BE2C (cell line): Measurements from ENCODE around the gene SORBS1. TPM values are rescaled to one million over a fixed set of nuclear protein-coding genes. Genes with fewer than 3 reads are reported as not detected.

ENCODE experiments used
- DNase-seq: peaks from one replicate; pipeline ENCODE4 v3.0.0-alpha.2; 2020
- H3K27me3 ChIP-seq: fragments of 250-450 bp; sonication (Bioruptor Pico); 2 replicates; pipeline ENCODE4 v1.5.1; 2020; ENCODE audit warnings: mild to moderate bottlenecking
- H3K36me3 ChIP-seq: fragments of 250-450 bp; sonication (Bioruptor Pico); 2 replicates; pipeline ENCODE4 v1.5.1; 2020; ENCODE audit warnings: mild to moderate bottlenecking
- H3K4me1 ChIP-seq: fragments of 250-450 bp; sonication (Bioruptor Pico); 2 replicates; pipeline ENCODE4 v1.5.1; 2020
- H3K4me3 ChIP-seq: 2 replicates; pipeline ENCODE4 v1.5.1; 2011; ENCODE audit warnings: low read depth, low read length
- H3K9me3 ChIP-seq: fragments of 250-450 bp; sonication (Bioruptor Pico); 2 replicates; pipeline ENCODE4 v1.5.1; 2020
- polyA plus RNA-seq: library from polyadenylated mRNA; unstranded; fragments of >200 nt; gene quantifications from one replicate; pipeline ENCODE4 v1.2.1, GENCODE V29; 2012; ENCODE audit warnings: low read depth, missing spikeins; ENCODE audit not compliant: insufficient read length, insufficient read depth
- TF ChIP-seq, protein P1 (sequence below): IDR thresholded peaks from 2 replicates; pipeline ENCODE4 v1.5.1; 2012; ENCODE audit warnings: mild to moderate bottlenecking, low read depth, low read length

Gene SORBS1
- 0.36 TPM for polyA plus RNA-seq

DNA sequence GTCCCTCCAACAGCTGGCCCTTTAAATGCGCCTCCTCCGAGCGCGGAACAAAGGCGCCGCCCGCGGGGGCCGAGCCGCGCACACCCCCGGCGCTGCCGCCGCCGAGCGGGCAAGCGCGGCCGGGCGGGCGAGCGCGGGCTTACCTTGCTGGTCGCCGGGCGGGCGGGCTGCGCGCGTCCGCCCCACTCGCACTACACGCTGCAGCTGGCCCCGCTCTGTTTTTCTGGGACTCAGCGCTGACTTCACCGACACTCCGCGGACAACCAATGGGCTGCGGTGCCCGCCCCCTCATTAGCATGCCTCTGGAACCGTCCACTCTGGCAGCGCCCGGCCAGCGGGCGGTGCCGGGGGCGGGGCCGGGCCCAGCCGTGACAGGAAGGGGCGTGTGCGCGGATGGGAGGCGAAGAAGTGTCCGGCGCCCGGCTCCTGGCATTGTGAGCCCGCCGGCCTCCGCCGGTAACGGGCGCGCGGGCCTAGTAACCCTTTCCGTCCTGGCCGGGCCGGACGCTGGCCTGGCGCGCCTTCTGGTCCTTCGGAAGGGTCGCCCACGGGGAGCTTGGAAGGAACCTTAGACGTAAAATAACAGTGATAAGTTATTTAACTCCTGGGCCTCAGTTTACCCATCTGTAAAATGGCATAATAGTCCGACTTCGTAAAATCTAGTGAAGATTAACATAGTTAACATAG lies at the start of gene SORBS1:
SORBS1 (minus strand) TSS at position 195 of the 687 bp plus-strand sequence. CDS start 120,236 bp downstream, outside the sequence.
- H3K36me3 ChIP-seq = no peaks in the 10 kb centered on the region
- DNase-seq = peak; percentile 96
- H3K9me3 ChIP-seq = no peaks in the 10 kb centered on the region
- H3K27me3 ChIP-seq = peaks cover 28% of the 10 kb centered on the region
- no peaks in the 10 kb centered on the region; the same call in 1 of the 2 replicates for H3K4me1 ChIP-seq
- peak within 1 kb of the TSS; percentile 62 for H3K4me3 ChIP-seq
- TF ChIP-seq, protein P1, sequence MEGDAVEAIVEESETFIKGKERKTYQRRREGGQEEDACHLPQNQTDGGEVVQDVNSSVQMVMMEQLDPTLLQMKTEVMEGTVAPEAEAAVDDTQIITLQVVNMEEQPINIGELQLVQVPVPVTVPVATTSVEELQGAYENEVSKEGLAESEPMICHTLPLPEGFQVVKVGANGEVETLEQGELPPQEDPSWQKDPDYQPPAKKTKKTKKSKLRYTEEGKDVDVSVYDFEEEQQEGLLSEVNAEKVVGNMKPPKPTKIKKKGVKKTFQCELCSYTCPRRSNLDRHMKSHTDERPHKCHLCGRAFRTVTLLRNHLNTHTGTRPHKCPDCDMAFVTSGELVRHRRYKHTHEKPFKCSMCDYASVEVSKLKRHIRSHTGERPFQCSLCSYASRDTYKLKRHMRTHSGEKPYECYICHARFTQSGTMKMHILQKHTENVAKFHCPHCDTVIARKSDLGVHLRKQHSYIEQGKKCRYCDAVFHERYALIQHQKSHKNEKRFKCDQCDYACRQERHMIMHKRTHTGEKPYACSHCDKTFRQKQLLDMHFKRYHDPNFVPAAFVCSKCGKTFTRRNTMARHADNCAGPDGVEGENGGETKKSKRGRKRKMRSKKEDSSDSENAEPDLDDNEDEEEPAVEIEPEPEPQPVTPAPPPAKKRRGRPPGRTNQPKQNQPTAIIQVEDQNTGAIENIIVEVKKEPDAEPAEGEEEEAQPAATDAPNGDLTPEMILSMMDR = no peak

DNA sequence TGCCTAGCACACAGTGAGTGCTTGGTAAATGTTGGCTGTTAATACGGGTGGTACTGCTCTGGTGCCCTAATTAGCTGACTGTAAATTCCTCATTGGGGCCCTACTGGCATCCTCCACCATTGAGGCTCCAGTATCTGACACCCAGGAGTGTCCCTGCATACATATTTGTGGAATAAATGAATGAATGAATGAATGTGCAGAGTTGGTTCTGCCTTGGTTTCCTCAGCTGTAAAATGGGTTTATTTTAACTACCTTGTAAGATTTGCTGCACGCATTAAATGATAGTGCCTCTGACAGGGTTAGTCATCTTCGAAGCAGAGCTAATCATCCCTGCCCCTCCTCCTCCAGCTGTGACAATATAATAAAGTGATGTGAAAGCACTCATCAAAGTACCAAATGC lies 49.6 kb upstream of the SORBS1 start:
- TF ChIP-seq, protein P1 = no peak
- no peak for DNase-seq
- Histone ChIP-seq H3K27me3 (no peaks in the 10 kb centered on the region), H3K4me3 (no peak overlapping the region), H3K9me3 (no peaks in the 10 kb centered on the region), H3K4me1 (no peaks in the 10 kb centered on the region), H3K36me3 (peaks cover 64% of the 10 kb centered on the region)

DNA sequence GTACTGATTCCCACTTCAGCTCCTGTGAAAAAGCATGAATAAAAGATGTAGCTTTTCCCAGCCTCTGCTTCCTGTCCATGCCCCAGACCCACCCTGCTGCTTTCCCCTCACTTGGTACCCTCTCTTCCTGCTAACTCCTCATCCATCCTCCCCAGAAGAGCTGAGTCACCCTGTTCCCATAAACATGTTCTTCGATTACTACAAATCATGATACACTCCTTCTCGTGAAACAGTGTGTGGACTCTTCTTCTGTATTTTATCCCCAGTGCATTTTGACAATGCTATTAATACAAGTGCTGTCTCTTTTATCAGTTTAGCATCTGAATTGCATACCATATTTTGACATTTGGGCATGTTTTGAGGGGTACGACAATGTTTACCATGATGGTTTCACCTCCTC lies 45.8 kb upstream of the SORBS1 start:
- Histone ChIP-seq H3K4me1 (no peaks in the 10 kb centered on the region), H3K4me3 (no peak overlapping the region), H3K27me3 (no peaks in the 10 kb centered on the region), H3K36me3 (peaks cover 34% of the 10 kb centered on the region), H3K9me3 (no peaks in the 10 kb centered on the region)
- DNase-seq = no peak
- TF ChIP-seq, protein P1 = no peak

DNA sequence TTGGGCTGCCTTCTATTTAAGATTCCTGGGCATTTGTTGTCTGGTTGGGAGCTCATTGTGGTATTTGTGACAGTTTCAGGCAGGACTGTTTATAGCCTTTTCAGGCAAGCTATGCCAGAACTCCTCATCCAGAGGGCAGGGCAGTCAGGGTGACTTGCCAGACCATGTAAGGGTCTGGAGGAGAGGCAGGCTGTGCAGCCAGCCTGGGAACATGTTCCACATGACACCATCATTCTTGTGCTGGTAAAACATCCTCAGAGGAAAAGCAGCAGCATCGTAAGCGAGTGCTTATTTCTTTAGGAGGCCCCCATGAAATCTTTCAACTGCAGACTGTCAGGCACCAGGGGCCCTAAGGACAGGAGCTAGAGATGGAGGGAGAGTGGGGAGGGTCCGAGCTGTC lies 44.0 kb upstream of the SORBS1 start:
- no peak overlapping the region for H3K4me3 ChIP-seq
- DNase-seq = no peak
- H3K36me3 ChIP-seq = peaks cover 19% of the 10 kb centered on the region
- no peaks in the 10 kb centered on the region for H3K27me3 ChIP-seq
- no peaks in the 10 kb centered on the region for H3K4me1 ChIP-seq
- TF ChIP-seq, protein P1 = no peak
- no peaks in the 10 kb centered on the region for H3K9me3 ChIP-seq

DNA sequence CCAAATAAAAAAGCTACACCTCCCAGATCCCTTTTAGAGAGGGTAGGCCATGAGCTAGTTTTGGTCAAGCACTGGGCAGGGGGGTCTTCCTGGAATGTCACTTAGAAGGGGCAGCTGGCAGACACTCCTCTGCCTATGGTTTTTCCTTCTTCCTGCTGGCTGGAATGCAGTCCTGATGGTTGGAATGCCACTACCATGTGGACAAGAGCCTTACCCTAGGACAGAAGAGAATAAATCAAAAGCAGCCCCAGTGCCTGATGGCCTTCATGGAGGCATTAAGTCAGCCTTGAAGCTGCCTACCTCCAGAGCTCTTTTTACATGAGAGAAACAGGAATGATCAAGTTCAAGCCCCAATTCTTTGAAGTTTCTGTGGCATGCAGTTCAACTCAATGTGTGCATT lies 43.5 kb upstream of the SORBS1 start:
- Histone ChIP-seq H3K27me3 (no peaks in the 10 kb centered on the region), H3K4me3 (no peak overlapping the region), H3K36me3 (peaks cover 15% of the 10 kb centered on the region), H3K9me3 (no peaks in the 10 kb centered on the region), H3K4me1 (no peaks in the 10 kb centered on the region)
- TF ChIP-seq, protein P1 = no peak
- DNase-seq = no peak

DNA sequence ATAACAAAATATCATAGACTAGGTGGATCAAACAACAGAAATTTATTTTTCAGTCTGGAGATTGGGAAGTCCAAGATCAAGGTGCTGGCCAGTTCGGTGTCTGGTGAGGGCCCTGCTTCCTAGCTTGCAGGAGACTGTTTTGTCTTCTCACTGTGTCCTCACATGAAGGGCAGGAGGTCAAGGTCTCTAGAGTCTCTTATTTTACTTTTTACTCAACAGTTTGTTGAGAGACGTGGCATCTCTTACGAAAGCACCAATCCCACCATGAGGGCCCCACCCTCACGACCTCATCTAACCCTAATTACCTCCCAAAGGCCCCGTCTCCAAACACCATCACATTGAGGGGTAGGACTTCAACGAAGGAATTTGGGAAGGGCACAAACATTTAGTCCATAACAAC lies 41.2 kb upstream of the SORBS1 start:
- Histone ChIP-seq H3K9me3 (no peaks in the 10 kb centered on the region), H3K4me3 (no peak overlapping the region), H3K4me1 (no peaks in the 10 kb centered on the region), H3K36me3 (no peaks in the 10 kb centered on the region), H3K27me3 (no peaks in the 10 kb centered on the region)
- no peak for DNase-seq
- TF ChIP-seq, protein P1 = no peak
